Measurements from ENCODE around the gene DEPDC1B. TPM values are rescaled to one million over a fixed set of nuclear protein-coding genes. Genes with fewer than 3 reads are reported as not detected.
"Not testable (repeated sequence)": the region's sequence is repeated elsewhere in the genome, so short reads cannot be mapped to it uniquely, and the experiment has no call there.

The DEPDC1B gene
- total RNA-seq, 6 experiments from 2014 or later: 0.15 to 0.98 (median 0.47) TPM; not detected in 1

DNA sequence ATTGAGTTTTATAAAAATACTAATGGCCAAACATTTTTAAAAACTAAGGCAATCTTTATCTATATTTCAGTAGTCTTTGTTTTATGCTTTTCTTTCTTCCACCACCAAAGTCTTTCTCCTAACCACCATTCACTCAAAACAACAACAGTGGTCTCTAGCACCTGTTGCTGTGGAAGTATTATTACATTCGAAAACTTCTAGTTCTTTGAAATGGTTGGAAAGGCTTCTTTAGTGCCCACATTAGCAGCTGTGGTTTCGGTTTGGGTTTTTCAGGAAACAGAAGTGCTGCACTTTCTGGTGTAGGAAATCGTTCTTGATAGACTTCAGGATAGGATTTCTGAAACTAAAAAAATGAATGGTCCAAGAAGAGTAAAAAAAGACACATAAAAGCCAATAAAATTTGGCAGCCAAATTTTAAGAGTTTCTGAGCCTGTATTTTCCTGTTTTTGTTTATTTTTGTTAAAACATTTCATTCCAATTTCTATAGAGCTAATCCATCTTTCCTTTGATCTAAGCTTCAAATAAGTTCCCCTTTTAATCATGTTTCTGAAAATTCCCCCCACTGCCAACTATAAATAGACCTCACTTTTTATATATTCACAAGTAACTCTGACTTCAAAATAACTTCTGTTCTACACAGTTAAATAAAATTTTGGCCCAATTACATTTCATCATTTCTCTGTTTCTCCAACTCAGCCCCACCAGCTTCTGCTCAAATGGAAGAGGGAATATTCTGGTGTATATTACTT, 102.2 kb downstream of the DEPDC1B start:
- intact Hi-C loops (cut with DNase I): no loop called here
- no peak for TF ChIP-seq POLR2A (IDR thresholded peaks at IDR 0.05)
- TF ChIP-seq, protein P1, sequence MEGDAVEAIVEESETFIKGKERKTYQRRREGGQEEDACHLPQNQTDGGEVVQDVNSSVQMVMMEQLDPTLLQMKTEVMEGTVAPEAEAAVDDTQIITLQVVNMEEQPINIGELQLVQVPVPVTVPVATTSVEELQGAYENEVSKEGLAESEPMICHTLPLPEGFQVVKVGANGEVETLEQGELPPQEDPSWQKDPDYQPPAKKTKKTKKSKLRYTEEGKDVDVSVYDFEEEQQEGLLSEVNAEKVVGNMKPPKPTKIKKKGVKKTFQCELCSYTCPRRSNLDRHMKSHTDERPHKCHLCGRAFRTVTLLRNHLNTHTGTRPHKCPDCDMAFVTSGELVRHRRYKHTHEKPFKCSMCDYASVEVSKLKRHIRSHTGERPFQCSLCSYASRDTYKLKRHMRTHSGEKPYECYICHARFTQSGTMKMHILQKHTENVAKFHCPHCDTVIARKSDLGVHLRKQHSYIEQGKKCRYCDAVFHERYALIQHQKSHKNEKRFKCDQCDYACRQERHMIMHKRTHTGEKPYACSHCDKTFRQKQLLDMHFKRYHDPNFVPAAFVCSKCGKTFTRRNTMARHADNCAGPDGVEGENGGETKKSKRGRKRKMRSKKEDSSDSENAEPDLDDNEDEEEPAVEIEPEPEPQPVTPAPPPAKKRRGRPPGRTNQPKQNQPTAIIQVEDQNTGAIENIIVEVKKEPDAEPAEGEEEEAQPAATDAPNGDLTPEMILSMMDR (IDR thresholded peaks at IDR 0.05): no peak
- DNase-seq: no peak
- Histone ChIP-seq H3K36me3 (no peaks in the 10 kb centered on the region), H3K4me1 (no peaks in the 10 kb centered on the region), H3K4me3 (no peak overlapping the region), H3K27me3 (no peaks in the 10 kb centered on the region), H3K9me3 (no peaks in the 10 kb centered on the region), H3K27ac (no peak overlapping the region)
- ATAC-seq: no peak
- WGBS (ENCODE audit: insufficient coverage, low coverage, low lambda C conversion rate, missing lambda C conversion rate): 48% methylated on average over 3 of the region's 3 CpGs

DNA sequence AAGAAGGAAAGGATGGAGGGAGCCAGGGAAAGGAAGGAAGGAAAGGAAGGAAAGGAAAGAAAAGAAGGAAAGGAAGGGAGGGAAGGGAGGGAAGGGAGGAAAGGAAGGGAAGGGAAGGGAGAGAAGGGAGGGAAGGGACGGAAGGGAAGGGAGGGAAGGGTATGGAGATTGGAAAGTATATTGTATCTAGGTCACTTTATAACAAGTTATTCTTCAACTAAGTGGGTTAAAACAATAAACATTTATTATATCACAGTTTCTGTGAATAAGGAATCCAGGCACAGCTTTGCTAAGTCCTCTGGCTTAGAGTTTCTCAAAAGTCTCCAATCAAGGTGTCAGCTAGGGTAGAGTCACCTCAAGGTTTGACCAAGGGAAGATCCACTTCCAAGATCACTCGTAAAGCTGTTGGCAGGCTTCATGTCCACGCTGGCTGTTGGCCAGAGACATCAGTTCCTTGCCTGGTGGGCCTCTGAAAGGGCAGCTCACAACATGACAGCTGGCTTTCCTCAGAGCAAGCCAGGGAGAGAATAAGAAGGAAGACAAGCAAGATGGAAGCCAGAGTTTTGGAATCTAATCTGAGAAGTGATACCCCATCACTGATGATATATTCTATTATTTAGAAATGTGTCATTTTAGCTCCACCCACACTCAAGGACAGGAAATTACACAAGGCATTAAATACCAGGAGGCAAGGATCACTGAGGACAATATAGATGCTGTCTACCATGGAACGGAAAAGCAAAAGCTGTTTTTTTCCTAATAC, 105.1 kb downstream of the DEPDC1B start:
- TF ChIP-seq, protein P1 (IDR thresholded peaks at IDR 0.05): no peak
- no peak for TF ChIP-seq POLR2A (IDR thresholded peaks at IDR 0.05)
- no peak for DNase-seq
- Histone ChIP-seq H3K27ac (no peak overlapping the region), H3K4me1 (no peaks in the 10 kb centered on the region), H3K9me3 (no peaks in the 10 kb centered on the region), H3K4me3 (no peak overlapping the region), H3K36me3 (no peaks in the 10 kb centered on the region), H3K27me3 (no peaks in the 10 kb centered on the region)
- ATAC-seq: no peak
- intact Hi-C loops (cut with DNase I): no loop called here
- 76% methylated on average over 4 of the region's 4 CpGs for WGBS (ENCODE audit: insufficient coverage, low coverage, low lambda C conversion rate, missing lambda C conversion rate)

DNA sequence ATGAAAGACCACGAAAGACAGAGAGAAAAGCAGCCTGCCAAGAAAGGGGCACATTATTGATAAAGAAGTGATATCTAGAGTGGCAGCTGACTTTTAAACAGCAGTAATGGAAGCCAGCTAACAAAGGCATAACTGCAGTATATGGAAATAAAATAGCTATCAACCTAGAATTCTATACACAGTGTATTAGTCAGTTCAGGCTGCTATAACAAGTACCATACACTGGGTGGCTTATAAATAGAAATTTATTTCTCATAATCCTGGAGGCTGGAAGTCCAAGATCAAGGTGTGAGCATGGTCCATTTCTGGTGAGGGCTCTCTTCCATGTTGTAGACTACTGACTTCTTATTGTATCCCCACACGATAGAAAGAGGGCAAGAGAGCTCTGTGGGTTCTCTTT, 109.8 kb downstream of the DEPDC1B start:
- no peak overlapping the region for H3K4me3 ChIP-seq
- no peaks in the 10 kb centered on the region for H3K9me3 ChIP-seq
- DNase-seq (no peak), ATAC-seq (no peak)
- TF ChIP-seq, protein P1 (IDR thresholded peaks at IDR 0.05): no peak
- no peak for TF ChIP-seq POLR2A (IDR thresholded peaks at IDR 0.05)
- H3K36me3 ChIP-seq: no peaks in the 10 kb centered on the region
- no peaks in the 10 kb centered on the region for H3K27me3 ChIP-seq
- intact Hi-C loops (cut with DNase I): no loop called here
- H3K4me1 ChIP-seq: no peaks in the 10 kb centered on the region
- no peak overlapping the region for H3K27ac ChIP-seq
- 100% methylated on average over 1 of the region's 2 CpGs for WGBS (ENCODE audit: insufficient coverage, low coverage, low lambda C conversion rate, missing lambda C conversion rate)

DNA sequence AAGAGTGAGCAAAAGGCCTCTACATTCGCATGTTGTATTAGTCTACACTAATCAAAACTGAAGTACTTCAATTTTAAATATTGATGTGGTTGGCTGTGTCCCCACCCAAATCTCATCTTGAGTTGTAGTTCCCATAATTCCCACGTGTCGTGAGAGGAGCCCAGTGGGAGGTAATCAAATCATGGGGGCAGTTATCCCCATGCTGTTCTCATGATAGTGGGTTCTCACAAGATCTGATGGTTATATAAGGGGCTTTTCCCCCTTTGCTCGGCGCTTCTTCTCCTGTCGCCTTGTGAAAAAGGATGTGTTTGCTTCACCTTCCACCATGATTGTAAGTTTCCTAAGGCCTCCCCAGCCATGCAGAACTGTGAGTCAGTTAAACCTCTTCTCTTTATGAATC, 112.7 kb downstream of the DEPDC1B start:
- H3K9me3 ChIP-seq; H3K27me3 ChIP-seq; ATAC-seq; H3K4me3 ChIP-seq; intact Hi-C loops (cut with DNase I); H3K36me3 ChIP-seq; DNase-seq; H3K27ac ChIP-seq; H3K4me1 ChIP-seq: not testable (repeated sequence)
- WGBS (ENCODE audit: insufficient coverage, low coverage, low lambda C conversion rate, missing lambda C conversion rate): 91% methylated on average over 5 of the region's 6 CpGs

DNA sequence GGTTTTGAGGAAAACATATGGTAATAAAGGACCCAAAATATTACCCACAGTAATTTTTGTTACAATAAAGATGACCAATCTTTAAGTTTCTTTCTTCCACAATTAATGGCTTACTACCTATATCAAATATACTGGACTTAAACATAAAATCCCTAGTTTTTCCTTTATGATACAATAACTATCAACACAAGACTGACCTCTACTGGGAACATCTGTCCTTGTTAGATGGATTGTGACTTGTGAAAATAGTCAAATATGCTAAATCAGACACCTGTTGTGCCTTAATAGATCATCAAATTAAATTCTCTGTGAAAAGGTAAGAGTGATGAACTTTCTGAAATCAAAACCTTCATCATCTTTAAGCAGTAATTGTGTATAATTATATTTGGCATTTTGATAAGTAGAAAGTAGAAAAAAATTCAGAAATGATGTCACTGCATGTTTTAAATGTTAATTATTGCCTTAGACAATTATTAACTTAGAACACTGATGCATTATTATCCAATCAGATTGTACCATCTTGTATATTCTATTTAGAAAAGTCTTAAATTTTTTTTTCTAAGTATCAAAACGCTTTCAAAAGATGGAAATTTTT, 113.6 kb downstream of the DEPDC1B start:
- no peaks in the 10 kb centered on the region for H3K4me1 ChIP-seq
- no peak overlapping the region for H3K4me3 ChIP-seq
- no peaks in the 10 kb centered on the region for H3K36me3 ChIP-seq
- no peaks in the 10 kb centered on the region for H3K27me3 ChIP-seq
- no peak for ATAC-seq
- intact Hi-C loops (cut with DNase I): no loop called here
- no peak overlapping the region for H3K27ac ChIP-seq
- WGBS (ENCODE audit: insufficient coverage, low coverage, low lambda C conversion rate, missing lambda C conversion rate): 92% methylated on average over 1 of the region's 1 CpG
- no peak for DNase-seq
- no peak for TF ChIP-seq POLR2A (IDR thresholded peaks at IDR 0.05)
- TF ChIP-seq, protein P1 (IDR thresholded peaks at IDR 0.05): peak in 3 of 4 donors; percentile 16 to 28 (median 27)
- H3K9me3 ChIP-seq: no peaks in the 10 kb centered on the region
